DND-41 (cell line): Measurements from ENCODE around the gene TSHR.

Source experiments
- ATAC-seq: fragments of 200-7000 bp; cut with Tn5 transposase; 3 replicates; pipeline ENCODE4 v1.9.1; 2021; ENCODE audit warnings: low read depth; ENCODE audit not compliant: insufficient read depth
- DNase-seq: peaks from one replicate; pipeline ENCODE4 v3.0.0-alpha.2; 2020
- H2AFZ ChIP-seq: 2 replicates; pipeline ENCODE4 v1.6.0; 2012; ENCODE audit warnings: low read depth, low read length
- H3K27ac ChIP-seq: 2 replicates; pipeline ENCODE4 v1.5.1; 2012; ENCODE audit warnings: low read length, inconsistent platforms
- H3K27me3 ChIP-seq: fragments of 200-600 bp; sonication (generic); 2 replicates; pipeline ENCODE4 v1.6.0; 2012; ENCODE audit warnings: low read length, mild to moderate bottlenecking, inconsistent platforms; ENCODE audit not compliant: insufficient read depth, poor library complexity
- H3K36me3 ChIP-seq: 2 replicates; pipeline ENCODE4 v1.5.1; 2012; ENCODE audit warnings: low read length, inconsistent platforms; ENCODE audit not compliant: insufficient read depth
- H3K4me1 ChIP-seq: 2 replicates; pipeline ENCODE4 v1.5.1; 2012; ENCODE audit warnings: mild to moderate bottlenecking, low read length; ENCODE audit not compliant: insufficient read depth
- H3K4me2 ChIP-seq: 2 replicates; pipeline ENCODE4 v1.6.0; 2012; ENCODE audit warnings: mild to moderate bottlenecking, moderate library complexity, low read length, inconsistent platforms; ENCODE audit not compliant: insufficient read depth
- H3K4me3 ChIP-seq, 2 experiments: fragments of 200-600 bp in 1 of 2; shearing (Covaris generic) in 1 of 2; 2 replicates each; pipeline ENCODE4 v1.5.1; 2012 to 2016; ENCODE audit warnings: inconsistent platforms in 2 of 2, low read length in 2 of 2, mild to moderate bottlenecking in 2 of 2, low read depth in 1 of 2, moderate library complexity in 1 of 2
- H3K79me2 ChIP-seq: 2 replicates; pipeline ENCODE4 v1.6.0; 2012; ENCODE audit warnings: low read length, inconsistent platforms; ENCODE audit not compliant: insufficient read depth
- H3K9ac ChIP-seq: 2 replicates; pipeline ENCODE4 v1.6.0; 2012; ENCODE audit warnings: low read depth, mild to moderate bottlenecking, inconsistent platforms, low read length, moderate library complexity
- H3K9me3 ChIP-seq: 2 replicates; pipeline ENCODE4 v1.5.1; 2012; ENCODE audit warnings: low read length, moderate library complexity, mild to moderate bottlenecking, inconsistent platforms; ENCODE audit not compliant: insufficient read depth, severe bottlenecking
- H4K20me1 ChIP-seq: 2 replicates; pipeline ENCODE4 v1.6.0; 2012; ENCODE audit warnings: low read length; ENCODE audit not compliant: insufficient read depth
- CTCF ChIP-seq: IDR thresholded peaks from 2 replicates; pipeline ENCODE4 v1.5.1; 2012; ENCODE audit warnings: borderline replicate concordance, low read length, moderate library complexity, mild to moderate bottlenecking; ENCODE audit not compliant: poor library complexity, severe bottlenecking; ENCODE audit errors: extremely low read depth
- EZH2 ChIP-seq: IDR thresholded peaks from 3 replicates; pipeline ENCODE4 v1.6.1; 2012; ENCODE audit warnings: borderline replicate concordance, low read depth, mild to moderate bottlenecking, moderate library complexity, low read length, inconsistent platforms; ENCODE audit not compliant: severe bottlenecking

TSHR gene

GRCh38 chr14:81067156-81067555 lies 111.7 kb downstream of the TSHR start:
- DNase-seq (no peak), ATAC-seq (no peak)
- Histone ChIP-seq H3K4me3 (no peak overlapping the region), H3K9ac (no peak overlapping the region), H3K4me2 (no peak overlapping the region), H4K20me1 (no peaks in the 10 kb centered on the region), H3K4me1 (no peaks in the 10 kb centered on the region), H2AFZ (no peak overlapping the region), H3K36me3 (peaks cover 84% of the 10 kb centered on the region), H3K79me2 (no peaks in the 10 kb centered on the region), H3K27ac (no peak overlapping the region), H3K9me3 (peaks cover 18% of the 10 kb centered on the region), H3K27me3 (no peaks in the 10 kb centered on the region)
- TF ChIP-seq EZH2 (no peak), CTCF (no peak)

GRCh38 chr14:81068176-81068782 lies 112.9 kb downstream of the TSHR start:
- no peak overlapping the region for H3K9ac ChIP-seq
- H4K20me1 ChIP-seq, result no peaks in the 10 kb centered on the region
- ATAC-seq (no peak), DNase-seq (no peak)
- no peak overlapping the region for H3K4me3 ChIP-seq
- peaks cover 18% of the 10 kb centered on the region for H3K9me3 ChIP-seq
- no peak overlapping the region for H3K4me2 ChIP-seq
- H3K36me3 ChIP-seq, result peaks cover 80% of the 10 kb centered on the region
- no peaks in the 10 kb centered on the region for H3K4me1 ChIP-seq
- no peaks in the 10 kb centered on the region for H3K27me3 ChIP-seq
- H2AFZ ChIP-seq, result no peak overlapping the region
- TF ChIP-seq CTCF, result no peak
- TF ChIP-seq EZH2, result no peak
- no peak overlapping the region for H3K27ac ChIP-seq
- H3K79me2 ChIP-seq, result no peaks in the 10 kb centered on the region

GRCh38 chr14:81070511-81070910 lies 115.1 kb downstream of the TSHR start:
- Histone ChIP-seq H3K4me2 (no peak overlapping the region), H3K27me3 (no peaks in the 10 kb centered on the region), H4K20me1 (no peaks in the 10 kb centered on the region), H3K9me3 (peaks cover 18% of the 10 kb centered on the region), H3K4me1 (no peaks in the 10 kb centered on the region), H2AFZ (no peak overlapping the region), H3K79me2 (no peaks in the 10 kb centered on the region), H3K27ac (no peak overlapping the region), H3K9ac (no peak overlapping the region), H3K36me3 (peaks cover 65% of the 10 kb centered on the region), H3K4me3 (no peak overlapping the region)
- DNase-seq (no peak), ATAC-seq (no peak)
- TF ChIP-seq EZH2 (no peak), CTCF (no peak)

- TF ChIP-seq CTCF (no peak), EZH2 (no peak)
- no peak for DNase-seq
- Histone ChIP-seq H3K27me3 (no peaks in the 10 kb centered on the region), H3K36me3 (peaks cover 36% of the 10 kb centered on the region; the same call in 1 of the 2 replicates), H3K4me3 (no peak overlapping the region), H3K27ac (no peak overlapping the region), H4K20me1 (no peaks in the 10 kb centered on the region), H3K9ac (no peak overlapping the region), H3K4me1 (no peaks in the 10 kb centered on the region), H3K4me2 (no peak overlapping the region), H3K9me3 (no peaks in the 10 kb centered on the region), H2AFZ (no peak overlapping the region), H3K79me2 (no peaks in the 10 kb centered on the region)
- ATAC-seq, result no peak
These were observed 130.2 kb downstream of the TSHR start for GRCh38 chr14:81085596-81085995.
